Neural cell (in vitro differentiated cells): ENCODE measurements around the gene HDAC10. TPM values are rescaled to one million over a fixed set of nuclear protein-coding genes. Genes with fewer than 3 reads are reported as not detected.

ENCODE experiments used
- H2AFZ ChIP-seq: fragments of 200-600, 300-800 bp; sonication (generic), shearing (Covaris generic); 2 replicates; pipeline ENCODE4 v1.6.0; 2014; ENCODE audit warnings: low read depth, mild to moderate bottlenecking, antibody characterized with exemption, low read length, moderate library complexity
- H3F3A ChIP-seq: fragments of 200-600 bp; shearing (Covaris generic); 2 replicates; pipeline ENCODE4 v1.6.1; 2016; ENCODE audit warnings: mild to moderate bottlenecking, moderate library complexity, mixed read lengths, antibody characterized with exemption, low read length; ENCODE audit not compliant: insufficient read depth, poor library complexity, severe bottlenecking
- H3K27ac ChIP-seq: fragments of 200-600, 300-800 bp; sonication (generic), shearing (Covaris generic); 2 replicates; pipeline ENCODE4 v1.5.1; 2014; ENCODE audit warnings: mild to moderate bottlenecking, low read length, moderate library complexity
- H3K27me3 ChIP-seq: fragments of 300-800, 200-600 bp; sonication (generic), shearing (Covaris generic); 2 replicates; pipeline ENCODE4 v1.6.0; 2014; ENCODE audit warnings: mild to moderate bottlenecking, low read depth, low read length, moderate library complexity; ENCODE audit not compliant: insufficient read depth
- H3K36me3 ChIP-seq: fragments of 300-800, 200-600 bp; sonication (generic), shearing (Covaris generic); 2 replicates; pipeline ENCODE4 v1.5.1; 2014; ENCODE audit warnings: mild to moderate bottlenecking, antibody characterized with exemption, low read length, moderate library complexity; ENCODE audit not compliant: insufficient read depth
- H3K4me2 ChIP-seq: fragments of 300-800, 200-600 bp; sonication (generic), shearing (Covaris generic); 2 replicates; pipeline ENCODE4 v1.6.0; 2014; ENCODE audit warnings: mild to moderate bottlenecking, low read length
- H3K4me3 ChIP-seq: fragments of 300-800, 200-600 bp; sonication (generic), shearing (Covaris generic); 2 replicates; pipeline ENCODE4 v1.5.1; 2014; ENCODE audit warnings: mild to moderate bottlenecking, low read length, moderate library complexity
- H3K79me2 ChIP-seq: fragments of 200-600 bp; shearing (Covaris generic); replicated peaks from 2 replicates; pipeline ENCODE4 v1.6.0; 2014; ENCODE audit warnings: mild to moderate bottlenecking, low read length, moderate library complexity; ENCODE audit not compliant: insufficient read depth
- H3K9ac ChIP-seq: fragments of 300-800, 200-600 bp; sonication (generic), shearing (Covaris generic); 2 replicates; pipeline ENCODE4 v1.6.1; 2016; ENCODE audit warnings: mild to moderate bottlenecking, low read length, mixed read lengths
- H3K9me2 ChIP-seq: fragments of 200-600 bp; shearing (Covaris generic); 2 replicates; pipeline ENCODE4 v1.6.1; 2016; ENCODE audit warnings: mild to moderate bottlenecking, low read length, mixed read lengths; ENCODE audit not compliant: insufficient read depth
- H3K9me3 ChIP-seq: fragments of 200-600, 300-800 bp; sonication (generic), shearing (Covaris generic); 2 replicates; pipeline ENCODE4 v1.6.1; 2016; ENCODE audit warnings: mild to moderate bottlenecking, mixed run types, low read length, moderate library complexity, mixed read lengths
- H4K20me1 ChIP-seq: fragments of 200-600 bp; shearing (Covaris generic); 2 replicates; pipeline ENCODE4 v1.6.1; 2016; ENCODE audit warnings: mild to moderate bottlenecking, mixed run types; ENCODE audit not compliant: insufficient read depth
- EP300 ChIP-seq: fragments of 450-650 bp; conservative IDR thresholded peaks from 2 replicates; pipeline ENCODE4 v1.6.1; 2014; ENCODE audit warnings: antibody characterized with exemption, mild to moderate bottlenecking, moderate library complexity; ENCODE audit not compliant: poor library complexity, severe bottlenecking
- EZH2 ChIP-seq: fragments of 200-600, 300-800 bp; shearing (Covaris generic), sonication (generic); IDR thresholded peaks from 2 replicates; pipeline ENCODE4 v1.6.1; 2014; ENCODE audit warnings: antibody characterized with exemption, low read length, borderline replicate concordance, mild to moderate bottlenecking; ENCODE audit not compliant: insufficient read depth, poor library complexity, severe bottlenecking
- MXI1 ChIP-seq: fragments of 450-650 bp; conservative IDR thresholded peaks from 2 replicates; pipeline ENCODE4 v1.6.1; 2014; ENCODE audit warnings: antibody characterized with exemption, mild to moderate bottlenecking; ENCODE audit not compliant: poor library complexity, severe bottlenecking
- POLR2AphosphoS5 ChIP-seq: IDR thresholded peaks from 2 replicates; pipeline ENCODE4 v1.6.1; 2012
- RAD21 ChIP-seq: fragments of 450-650 bp; conservative IDR thresholded peaks from 2 replicates; pipeline ENCODE4 v1.6.1; 2014; ENCODE audit warnings: antibody characterized with exemption, mild to moderate bottlenecking, moderate library complexity
- REST ChIP-seq: IDR thresholded peaks from 2 replicates; pipeline ENCODE4 v1.6.1; 2012; ENCODE audit warnings: borderline replicate concordance
- SMC3 ChIP-seq: fragments of 450-650 bp; conservative IDR thresholded peaks from 2 replicates; pipeline ENCODE4 v1.6.1; 2014; ENCODE audit warnings: antibody characterized with exemption, mild to moderate bottlenecking, moderate library complexity; ENCODE audit not compliant: poor library complexity
- TAF1 ChIP-seq: IDR thresholded peaks from 2 replicates; pipeline ENCODE4 v1.6.1; 2012; ENCODE audit warnings: low read depth
- polyA plus RNA-seq: library from polyadenylated mRNA; depleted of rRNA; stranded (reverse); fragments of >200 nt; gene quantifications from 2 replicates; pipeline ENCODE4 v1.2.3, GENCODE V29; 2014
- TF ChIP-seq, protein P1 (sequence below): fragments of 450-650 bp; IDR thresholded peaks from 2 replicates; pipeline ENCODE4 v1.5.1; 2014; ENCODE audit warnings: antibody characterized with exemption, mild to moderate bottlenecking, moderate library complexity; ENCODE audit not compliant: poor library complexity, severe bottlenecking

The HDAC10 gene
- polyA plus RNA-seq, 1 donor from 2014 or later: 39.1 TPM

DNA sequence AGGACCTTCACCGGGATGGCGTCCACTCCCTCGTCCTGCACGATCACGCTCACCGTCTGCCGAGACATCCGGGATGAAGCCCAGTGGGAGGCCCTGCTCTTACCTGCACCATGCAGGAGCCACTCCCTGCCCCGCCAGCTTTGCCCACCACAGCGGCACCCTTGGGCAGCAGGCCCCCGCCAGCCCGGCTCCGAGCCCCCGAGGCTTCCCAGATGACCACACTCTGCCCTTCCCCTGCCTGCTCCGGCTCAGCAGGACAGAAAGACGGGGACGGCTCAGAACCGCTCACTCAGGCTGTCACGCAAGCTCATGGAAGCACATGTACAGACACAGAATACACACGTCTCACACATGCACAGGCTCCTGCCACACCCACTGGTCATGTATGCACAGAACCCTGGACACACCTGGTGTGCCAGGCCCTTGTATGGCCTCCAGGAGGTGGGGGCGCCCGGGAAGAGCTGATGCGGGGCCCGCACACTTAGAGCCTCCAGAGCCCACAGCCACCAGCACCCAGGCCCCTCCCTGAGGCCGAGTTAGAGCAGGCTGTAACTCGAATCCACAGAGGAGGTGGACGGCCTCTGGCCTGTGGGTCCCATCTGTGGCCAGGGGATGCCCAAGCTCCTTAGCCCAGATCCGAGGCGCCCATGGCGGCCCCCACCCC is 28.0 kb upstream of the HDAC10 start:
- Histone ChIP-seq H2AFZ (no peak overlapping the region), H3K27me3 (no peaks in the 10 kb centered on the region), H3F3A (no peaks in the 10 kb centered on the region), H3K4me3 (no peak overlapping the region), H3K9ac (no peak overlapping the region), H3K9me3 (no peaks in the 10 kb centered on the region), H3K79me2 (no peaks in the 10 kb centered on the region), H3K9me2 (no peaks in the 10 kb centered on the region), H4K20me1 (no peaks in the 10 kb centered on the region), H3K27ac (no peak overlapping the region), H3K4me2 (no peak overlapping the region), H3K36me3 (no peaks in the 10 kb centered on the region)
- TF ChIP-seq TAF1: no peak
- no peak for TF ChIP-seq EP300
- TF ChIP-seq, protein P1, sequence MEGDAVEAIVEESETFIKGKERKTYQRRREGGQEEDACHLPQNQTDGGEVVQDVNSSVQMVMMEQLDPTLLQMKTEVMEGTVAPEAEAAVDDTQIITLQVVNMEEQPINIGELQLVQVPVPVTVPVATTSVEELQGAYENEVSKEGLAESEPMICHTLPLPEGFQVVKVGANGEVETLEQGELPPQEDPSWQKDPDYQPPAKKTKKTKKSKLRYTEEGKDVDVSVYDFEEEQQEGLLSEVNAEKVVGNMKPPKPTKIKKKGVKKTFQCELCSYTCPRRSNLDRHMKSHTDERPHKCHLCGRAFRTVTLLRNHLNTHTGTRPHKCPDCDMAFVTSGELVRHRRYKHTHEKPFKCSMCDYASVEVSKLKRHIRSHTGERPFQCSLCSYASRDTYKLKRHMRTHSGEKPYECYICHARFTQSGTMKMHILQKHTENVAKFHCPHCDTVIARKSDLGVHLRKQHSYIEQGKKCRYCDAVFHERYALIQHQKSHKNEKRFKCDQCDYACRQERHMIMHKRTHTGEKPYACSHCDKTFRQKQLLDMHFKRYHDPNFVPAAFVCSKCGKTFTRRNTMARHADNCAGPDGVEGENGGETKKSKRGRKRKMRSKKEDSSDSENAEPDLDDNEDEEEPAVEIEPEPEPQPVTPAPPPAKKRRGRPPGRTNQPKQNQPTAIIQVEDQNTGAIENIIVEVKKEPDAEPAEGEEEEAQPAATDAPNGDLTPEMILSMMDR: no peak
- TF ChIP-seq POLR2AphosphoS5: no peak
- no peak for TF ChIP-seq EZH2
- TF ChIP-seq MXI1: no peak
- TF ChIP-seq SMC3: no peak
- no peak for TF ChIP-seq REST
- TF ChIP-seq RAD21: no peak

DNA sequence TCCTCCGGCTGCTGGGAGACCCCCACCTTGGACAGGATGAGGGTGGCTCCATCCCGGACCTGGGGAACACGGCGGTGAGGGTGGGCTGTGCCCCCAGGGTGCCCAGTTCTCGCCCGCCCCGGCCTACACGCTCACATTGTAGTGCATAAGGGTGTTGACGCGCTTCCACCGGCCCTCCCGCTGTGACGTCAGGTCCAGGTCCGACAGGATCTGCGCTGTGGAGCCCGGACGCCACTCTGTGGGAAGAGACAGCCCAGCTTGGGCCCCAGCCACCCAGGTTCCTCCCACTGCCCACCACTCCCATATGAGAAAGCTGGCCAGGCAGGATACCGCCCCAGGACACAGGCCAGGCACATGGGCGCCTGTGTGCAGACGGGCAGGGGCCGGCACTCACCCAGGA is 27.4 kb upstream of the HDAC10 start:
- Histone ChIP-seq H3K9me2 (no peaks in the 10 kb centered on the region), H3K9me3 (no peaks in the 10 kb centered on the region), H3K36me3 (no peaks in the 10 kb centered on the region), H3K27me3 (no peaks in the 10 kb centered on the region), H3K4me3 (no peak overlapping the region), H3K79me2 (no peaks in the 10 kb centered on the region), H3K27ac (no peak overlapping the region), H4K20me1 (no peaks in the 10 kb centered on the region), H3F3A (no peaks in the 10 kb centered on the region), H3K4me2 (no peak overlapping the region), H3K9ac (no peak overlapping the region), H2AFZ (no peak overlapping the region)
- TF ChIP-seq REST (no peak), EP300 (no peak), RAD21 (no peak), TAF1 (no peak), POLR2AphosphoS5 (no peak), EZH2 (no peak), SMC3 (no peak)
- TF ChIP-seq, protein P1: no peak
